CD14-positive monocyte (primary cell): ENCODE data around the gene R3HCC1L. TPM values are rescaled to one million over a fixed set of nuclear protein-coding genes. Genes with fewer than 3 reads are reported as not detected.

ENCODE experiments used
- DNase-seq, 3 donors: peaks; one replicate each; pipeline ENCODE4 v3.0.0-alpha.2; 2011 to 2022
- H2AFZ ChIP-seq: 2 replicates; pipeline ENCODE4 v1.6.0; 2012; ENCODE audit warnings: mild to moderate bottlenecking, low read depth, low read length, inconsistent platforms; ENCODE audit not compliant: insufficient read depth, poor library complexity, severe bottlenecking
- H3K27ac ChIP-seq, 2 donors: 1 replicate in 1 of 2; 2 replicates in 1 of 2; pipeline ENCODE4 v1.5.1; 2012 to 2013; ENCODE audit warnings: low read length in 2 of 2, control low read depth in 1 of 2, inconsistent platforms in 1 of 2, low read depth in 1 of 2, mild to moderate bottlenecking in 1 of 2
- H3K27me3 ChIP-seq, 2 donors: one replicate each; pipeline versions ENCODE4 v1.6.0 to v1.6.1; 2011 to 2013; ENCODE audit warnings: low read length in 2 of 2; ENCODE audit not compliant: control insufficient read depth in 2 of 2, insufficient read depth in 2 of 2
- H3K36me3 ChIP-seq, 2 donors: replicated peaks in 1 of 2; 1 replicate in 1 of 2; 2 replicates in 1 of 2; pipeline versions ENCODE4 v1.5.1 to v1.6.1; 2012 to 2013; ENCODE audit warnings: low read length in 2 of 2, control low read depth in 1 of 2, inconsistent platforms in 1 of 2, mild to moderate bottlenecking in 1 of 2; ENCODE audit not compliant: insufficient read depth in 2 of 2, control insufficient read depth in 1 of 2
- H3K4me1 ChIP-seq, 2 donors: 1 replicate in 1 of 2; 2 replicates in 1 of 2; pipeline versions ENCODE4 v1.5.1 to v1.6.1; 2012 to 2013; ENCODE audit warnings: low read length in 2 of 2, control low read depth in 1 of 2, inconsistent platforms in 1 of 2, mild to moderate bottlenecking in 1 of 2, moderate library complexity in 1 of 2; ENCODE audit not compliant: insufficient read depth in 2 of 2, control insufficient read depth in 1 of 2
- H3K4me2 ChIP-seq: replicated peaks from 2 replicates; pipeline ENCODE3; 2012; ENCODE audit warnings: low read length, moderate library complexity, mild to moderate bottlenecking; ENCODE audit not compliant: poor library complexity, severe bottlenecking; ENCODE audit errors: extremely low read depth
- H3K4me3 ChIP-seq, 3 experiments: fragments of 200-600 bp in 1 of 3; sonication (generic) in 1 of 3; replicated peaks in 1 of 3; 1 replicate in 2 of 3; 2 replicates in 1 of 3; pipeline ENCODE4 v1.5.1; 2011 to 2013; ENCODE audit warnings: low read length in 3 of 3, mild to moderate bottlenecking in 3 of 3, control low read depth in 2 of 3, low read depth in 2 of 3, inconsistent platforms in 1 of 3, moderate library complexity in 1 of 3
- H3K79me2 ChIP-seq: 2 replicates; pipeline ENCODE4 v1.6.0; 2012; ENCODE audit warnings: mild to moderate bottlenecking, control low read depth, inconsistent platforms, low read length, moderate library complexity; ENCODE audit not compliant: insufficient read depth
- H3K9ac ChIP-seq: 2 replicates; pipeline ENCODE4 v1.6.0; 2017; ENCODE audit warnings: low read length, mild to moderate bottlenecking; ENCODE audit not compliant: insufficient read depth, poor library complexity, severe bottlenecking
- H3K9me3 ChIP-seq, 2 donors: replicated peaks in 1 of 2; 1 replicate in 1 of 2; 2 replicates in 1 of 2; pipeline versions ENCODE4 v1.5.1 to v1.6.1; 2012 to 2013; ENCODE audit warnings: low read length in 2 of 2, control low read depth in 1 of 2; ENCODE audit not compliant: control insufficient read depth in 1 of 2, insufficient read depth in 1 of 2
- H4K20me1 ChIP-seq: 2 replicates; pipeline ENCODE4 v1.6.0; 2012; ENCODE audit warnings: mild to moderate bottlenecking, low read length, control low read depth, moderate library complexity; ENCODE audit not compliant: insufficient read depth
- H3K27ac Mint-ChIP-seq, 7 donors: one replicate each; pipeline ENCODE4 v1.8.0; 2020; ENCODE audit warnings: mild to moderate bottlenecking in 7 of 7, mixed read lengths in 7 of 7, moderate library complexity in 6 of 7, inconsistent platforms in 2 of 7
- H3K27me3 Mint-ChIP-seq, 3 donors: one replicate each; pipeline ENCODE4 v1.8.0; 2021 to 2022; ENCODE audit warnings: low read depth in 3 of 3, mild to moderate bottlenecking in 3 of 3, mixed read lengths in 3 of 3, moderate library complexity in 3 of 3, inconsistent platforms in 1 of 3
- H3K36me3 Mint-ChIP-seq, 2 donors: one replicate each; pipeline ENCODE4 v1.8.0; 2020; ENCODE audit warnings: mixed read lengths in 2 of 2, inconsistent platforms in 1 of 2, mild to moderate bottlenecking in 1 of 2
- H3K4me1 Mint-ChIP-seq: one replicate; pipeline ENCODE4 v1.8.0; 2020; ENCODE audit warnings: mild to moderate bottlenecking, mixed read lengths
- H3K4me3 Mint-ChIP-seq, 2 donors: one replicate each; pipeline ENCODE4 v1.8.0; 2020; ENCODE audit warnings: mild to moderate bottlenecking in 2 of 2, mixed read lengths in 2 of 2, moderate library complexity in 1 of 2
- H3K9me3 Mint-ChIP-seq, 7 donors: one replicate each; pipeline ENCODE4 v1.8.0; 2020 to 2022; ENCODE audit warnings: mixed read lengths in 7 of 7, mild to moderate bottlenecking in 6 of 7, moderate library complexity in 6 of 7, inconsistent platforms in 2 of 7
- WGBS: methylation state at CpG from one replicate; pipeline ENCODE4 v1.1.5; 2013; ENCODE audit warnings: missing lambda C conversion rate; ENCODE audit not compliant: insufficient coverage; 5-methylcytosine and 5-hydroxymethylcytosine counted together
- intact Hi-C, 2 donors: fragments of 100-400 bp; cut with micrococcal nuclease; formaldehyde crosslinking; loops; one replicate each; pipeline versions ENCODE4 v1.15.0 to v1.15.1; 2023
- polyA plus RNA-seq, 3 donors: library from polyadenylated mRNA; depleted of rRNA in 1 of 3; unstranded in 2 of 3; stranded (reverse) in 1 of 3; fragments of 300-500 nt in 2 of 3; fragments of >200 nt in 1 of 3; fragmentation: Illumina TruSeq in 2 of 3; gene quantifications; 1 replicate in 2 of 3; 2 replicates in 1 of 3; pipeline ENCODE4 v1.2.3, GENCODE V29; 2012 to 2021
- TF ChIP-seq, protein P1 (sequence below): fragments of 200-600 bp; IDR thresholded peaks from one replicate; pipeline ENCODE4 v1.8.0; 2022; ENCODE audit warnings: antibody characterized with exemption, mild to moderate bottlenecking

The R3HCC1L gene
- polyA plus RNA-seq, 3 donors, result 2.6 to 13.8 (median 2.7) TPM

DNA sequence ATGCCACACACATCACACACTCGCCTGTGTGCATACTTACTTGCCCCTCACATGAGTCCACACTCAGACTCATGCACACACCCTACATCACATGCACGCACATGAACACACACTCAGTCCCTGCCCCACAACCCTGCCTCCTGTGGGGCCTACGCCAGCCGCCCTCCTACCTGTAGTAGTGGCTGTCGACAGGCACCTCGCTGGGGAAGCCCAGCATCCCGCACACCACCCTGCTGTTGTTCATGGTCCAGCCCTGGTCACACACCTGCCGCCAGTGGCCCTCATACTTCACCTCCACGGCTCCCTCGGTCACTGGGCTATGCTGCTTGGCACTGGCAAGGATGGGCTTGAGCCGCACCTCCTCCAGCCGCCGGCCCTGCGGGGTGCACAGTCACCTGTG is 126.3 kb downstream of the R3HCC1L start:
- Histone ChIP-seq H3K36me3 (peaks cover 3 to 8% of the 10 kb centered on the region in 2 donors), H3K27ac (peak overlapping the region in 1 of 2 donors; percentile 58), H3K79me2 (no peaks in the 10 kb centered on the region), H3K9ac (no peak overlapping the region), H4K20me1 (no peaks in the 10 kb centered on the region), H3K4me3 (no peak overlapping the region), H3K4me1 (peaks cover 21 to 27% of the 10 kb centered on the region in 2 donors), H2AFZ (no peak overlapping the region), H3K4me2 (no peak overlapping the region), H3K27me3 (no peaks in the 10 kb centered on the region), H3K9me3 (no peaks in the 10 kb centered on the region)
- Mint-ChIP-seq H3K4me1 (peaks cover 29% of the 10 kb centered on the region), H3K36me3 (peaks cover 10 to 12% of the 10 kb centered on the region in 2 donors), H3K27ac (peak overlapping the region in 6 of 7 donors; percentile 63 to 92 (median 86)), H3K27me3 (peaks cover 2 to 8% (median 2%) of the 10 kb centered on the region in 3 donors), H3K4me3 (no peak overlapping the region), H3K9me3 (peaks cover 0 to 4% (median 0%) of the 10 kb centered on the region in 7 donors)
- TF ChIP-seq, protein P1, sequence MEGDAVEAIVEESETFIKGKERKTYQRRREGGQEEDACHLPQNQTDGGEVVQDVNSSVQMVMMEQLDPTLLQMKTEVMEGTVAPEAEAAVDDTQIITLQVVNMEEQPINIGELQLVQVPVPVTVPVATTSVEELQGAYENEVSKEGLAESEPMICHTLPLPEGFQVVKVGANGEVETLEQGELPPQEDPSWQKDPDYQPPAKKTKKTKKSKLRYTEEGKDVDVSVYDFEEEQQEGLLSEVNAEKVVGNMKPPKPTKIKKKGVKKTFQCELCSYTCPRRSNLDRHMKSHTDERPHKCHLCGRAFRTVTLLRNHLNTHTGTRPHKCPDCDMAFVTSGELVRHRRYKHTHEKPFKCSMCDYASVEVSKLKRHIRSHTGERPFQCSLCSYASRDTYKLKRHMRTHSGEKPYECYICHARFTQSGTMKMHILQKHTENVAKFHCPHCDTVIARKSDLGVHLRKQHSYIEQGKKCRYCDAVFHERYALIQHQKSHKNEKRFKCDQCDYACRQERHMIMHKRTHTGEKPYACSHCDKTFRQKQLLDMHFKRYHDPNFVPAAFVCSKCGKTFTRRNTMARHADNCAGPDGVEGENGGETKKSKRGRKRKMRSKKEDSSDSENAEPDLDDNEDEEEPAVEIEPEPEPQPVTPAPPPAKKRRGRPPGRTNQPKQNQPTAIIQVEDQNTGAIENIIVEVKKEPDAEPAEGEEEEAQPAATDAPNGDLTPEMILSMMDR, result no peak
- no peak for DNase-seq
- WGBS, result 98% methylated on average over 14 of the region's 14 CpGs
- intact Hi-C loops, result loop anchor here in 1 of 2 donors (10.0 kb wide), 1 partner anchor 74 kb away; no protein-coding TSS in a partner anchor

DNA sequence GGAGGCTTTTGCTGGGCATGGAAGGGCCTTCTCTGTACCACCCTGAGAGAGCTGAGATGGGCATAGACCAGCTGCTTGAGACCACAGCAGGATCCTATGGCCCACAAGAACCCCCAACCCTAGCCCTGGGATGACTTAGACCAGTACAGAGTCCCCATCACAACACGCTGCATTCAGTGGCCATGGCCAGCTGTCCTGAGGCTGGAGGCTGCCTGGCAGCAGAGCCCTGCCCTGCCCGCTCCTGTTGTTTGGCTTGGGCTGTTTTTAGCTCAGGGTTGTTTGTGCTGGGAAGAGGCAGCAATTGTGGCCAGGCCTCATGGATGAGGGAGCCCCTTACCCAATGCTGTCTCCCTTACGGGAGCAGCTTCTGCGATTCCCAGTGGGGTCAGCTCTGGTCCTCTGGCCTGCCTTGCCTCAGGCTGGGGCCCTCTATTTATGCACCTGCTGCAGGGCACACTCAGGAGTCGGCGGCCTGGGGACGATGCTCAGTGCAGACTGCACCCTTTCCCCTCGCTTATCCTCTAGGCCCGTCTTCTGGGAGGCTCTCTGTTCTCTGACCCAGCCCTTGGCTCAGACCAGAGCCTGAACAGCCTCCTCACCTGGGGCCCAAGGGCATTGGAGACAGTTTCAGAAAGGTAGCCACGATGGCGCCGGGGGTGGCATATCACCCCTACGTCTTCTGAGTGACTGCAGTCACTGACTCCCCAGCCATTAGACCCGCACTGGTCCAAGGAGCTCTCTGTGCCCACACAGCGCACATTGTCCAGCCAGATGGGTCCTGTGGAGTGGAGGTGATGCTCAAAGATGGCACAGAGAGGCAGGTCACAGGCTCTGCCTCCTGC is 127.2 kb downstream of the R3HCC1L start:
- Mint-ChIP-seq H3K27me3 (peaks cover 1 to 17% (median 8%) of the 10 kb centered on the region in 3 donors), H3K4me1 (peaks cover 29% of the 10 kb centered on the region), H3K36me3 (peaks cover 4 to 5% of the 10 kb centered on the region in 2 donors), H3K27ac (peak overlapping the region in 3 of 7 donors; percentile 18 to 26 (median 25)), H3K9me3 (peaks cover 0 to 4% (median 0%) of the 10 kb centered on the region in 7 donors), H3K4me3 (no peak overlapping the region)
- H3K36me3 ChIP-seq, result no peaks in the 10 kb centered on the region
- H4K20me1 ChIP-seq, result no peaks in the 10 kb centered on the region
- TF ChIP-seq, protein P1, result no peak
- no peak overlapping the region for H3K4me3 ChIP-seq
- no peaks in the 10 kb centered on the region for H3K9me3 ChIP-seq
- no peak overlapping the region for H3K4me2 ChIP-seq
- H3K79me2 ChIP-seq, result no peaks in the 10 kb centered on the region
- H3K4me1 ChIP-seq, result peaks cover 21 to 27% of the 10 kb centered on the region in 2 donors
- intact Hi-C loops, result loop anchor here (2.0 to 10.0 kb wide), 2 partner anchors 71 to 73 kb away; no protein-coding TSS in a partner anchor
- no peak overlapping the region for H3K27ac ChIP-seq
- 90% methylated on average over 12 of the region's 15 CpGs for WGBS
- DNase-seq, result no peak
- H2AFZ ChIP-seq, result no peak overlapping the region
- no peak overlapping the region for H3K9ac ChIP-seq
- H3K27me3 ChIP-seq, result peaks cover 0 to 4% of the 10 kb centered on the region in 2 donors
